ENCODE data around the gene ZNF554.

Gene ZNF554

DNA sequence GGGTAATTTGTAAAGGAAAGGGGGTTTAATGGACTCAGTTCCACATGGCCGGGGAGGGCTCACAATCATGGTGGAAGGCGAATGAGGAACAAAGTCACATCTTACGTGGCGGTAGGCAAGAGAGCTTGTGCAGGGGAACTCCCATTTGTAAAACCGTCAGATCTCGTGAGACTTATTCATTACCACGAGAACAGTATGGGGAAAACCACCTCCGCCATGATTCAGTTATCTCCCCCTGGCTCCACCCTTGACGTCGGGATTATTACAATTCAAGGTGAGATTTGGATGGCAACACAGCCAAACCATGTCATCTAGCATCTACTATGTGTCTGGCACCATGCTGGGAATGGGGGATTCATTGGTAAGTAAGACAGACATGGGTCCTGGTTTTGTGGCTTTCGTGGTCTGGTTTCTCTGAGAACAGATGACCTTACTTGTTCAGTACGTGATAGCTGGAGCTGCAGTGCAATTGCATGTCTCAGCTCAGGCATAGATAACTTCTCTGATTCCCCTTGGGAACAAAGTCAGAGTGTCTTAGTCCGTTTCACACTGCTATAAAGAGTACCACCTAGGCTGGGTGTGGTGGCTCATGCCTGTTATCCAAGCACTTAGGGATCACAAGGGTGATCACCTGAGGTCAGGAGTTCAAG lies 8.3 kb downstream of the ZNF554 start:
- no peak for DNase-seq (ENCODE audit: low spot score)

DNA sequence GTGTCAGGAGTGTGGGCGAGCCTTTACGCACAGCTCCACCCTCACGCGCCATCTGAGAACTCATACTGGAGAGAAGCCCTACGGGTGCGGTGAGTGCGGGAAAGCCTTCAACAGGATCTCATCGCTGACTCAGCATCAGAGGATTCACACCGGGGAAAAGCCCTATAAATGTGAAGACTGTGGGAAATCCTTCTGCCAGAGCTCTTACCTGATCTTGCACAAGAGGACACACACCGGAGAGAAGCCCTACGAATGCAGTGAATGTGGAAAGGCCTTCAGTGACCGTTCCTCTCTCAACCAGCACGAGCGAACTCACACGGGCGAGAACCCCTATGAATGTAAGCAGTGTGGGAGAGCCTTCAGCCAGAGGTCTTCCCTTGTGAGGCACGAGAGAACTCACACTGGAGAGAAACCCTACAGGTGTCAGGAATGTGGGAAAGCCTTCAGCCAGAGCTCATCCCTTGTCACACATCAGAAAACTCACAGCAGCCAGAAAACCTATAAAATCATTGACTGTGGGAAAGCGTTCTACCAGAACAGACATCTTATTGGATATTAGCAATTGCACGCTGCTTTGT lies 14.7 kb downstream of the ZNF554 start:
- no peak for DNase-seq (ENCODE audit: low spot score)

DNA sequence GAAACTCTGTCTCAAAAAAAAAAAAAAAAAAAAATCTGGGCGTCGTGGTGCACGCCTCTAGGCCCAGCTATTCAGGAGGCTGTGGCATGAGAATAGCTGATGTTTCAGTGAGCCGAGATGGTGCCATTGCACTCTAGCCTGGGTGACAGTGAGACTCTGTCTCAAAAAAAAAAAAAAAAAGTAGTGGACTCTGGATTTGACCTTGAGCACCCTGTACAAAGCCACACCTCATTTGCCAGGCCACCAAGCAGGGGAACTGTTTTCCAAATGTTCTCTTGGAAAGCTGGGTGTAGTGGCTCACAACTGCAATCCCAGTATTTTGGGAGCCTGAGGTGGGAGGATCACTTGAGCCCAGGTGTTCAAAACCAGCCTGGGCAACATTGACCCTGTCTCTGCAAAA lies 17.8 kb downstream of the ZNF554 start:
- DNase-seq (ENCODE audit: low spot score), result no peak

DNA sequence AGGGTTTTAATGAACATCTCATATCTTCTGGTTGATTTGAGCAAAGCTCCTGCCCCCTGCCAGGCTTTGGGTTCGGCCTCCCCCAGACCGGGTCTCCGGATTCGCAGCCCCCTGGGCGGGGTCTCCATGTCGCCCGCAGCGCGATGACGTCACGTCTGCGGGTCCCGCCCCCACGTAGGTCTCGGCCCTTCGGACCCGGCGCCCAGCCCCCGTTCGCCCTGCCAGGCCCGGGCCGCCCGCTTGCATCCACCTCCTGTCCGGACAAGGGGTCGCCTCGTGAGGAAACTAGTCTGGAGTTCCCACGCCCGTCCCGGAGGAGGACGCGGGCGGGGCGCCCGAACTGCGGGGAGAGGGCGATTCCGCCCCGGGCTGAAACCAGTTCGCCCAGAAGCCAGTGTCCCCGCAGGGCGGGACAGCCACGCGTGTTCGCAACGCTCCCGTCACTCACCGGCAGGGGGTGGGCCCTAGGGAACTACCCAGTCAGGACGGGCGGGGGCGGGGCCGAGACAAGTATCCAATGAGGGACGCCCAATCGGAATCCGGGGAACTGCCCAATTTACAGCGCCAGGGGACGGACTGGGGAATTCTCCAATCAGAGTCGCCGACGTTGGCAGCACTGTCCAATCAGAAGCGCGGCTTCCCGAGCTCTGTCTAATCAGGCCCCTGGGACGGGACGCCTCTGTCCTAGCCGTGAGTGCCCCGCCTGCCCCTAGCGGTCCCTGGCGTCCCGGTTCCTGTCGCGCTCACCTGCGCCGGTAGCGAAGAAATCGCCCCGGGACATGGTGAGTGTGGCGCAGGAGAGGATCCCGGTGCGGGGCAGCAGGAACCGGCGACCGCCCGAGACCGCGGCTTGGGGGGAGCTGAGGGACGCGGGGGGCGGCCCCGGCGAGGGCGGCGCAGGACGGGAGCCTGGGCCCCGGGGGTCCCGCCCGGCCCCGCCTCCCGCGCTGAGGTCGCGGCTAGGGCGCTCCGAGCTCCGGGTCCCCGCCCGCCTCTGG lies 21.4 kb downstream of the ZNF554 start, which contains the start of gene ZNF555:
TSS of gene ZNF555 (plus strand) at position 682 of the 998 bp plus-strand sequence. CDS start at position 780, 98 bp downstream.
- peak; percentile 99 for DNase-seq (ENCODE audit: low spot score)

DNA sequence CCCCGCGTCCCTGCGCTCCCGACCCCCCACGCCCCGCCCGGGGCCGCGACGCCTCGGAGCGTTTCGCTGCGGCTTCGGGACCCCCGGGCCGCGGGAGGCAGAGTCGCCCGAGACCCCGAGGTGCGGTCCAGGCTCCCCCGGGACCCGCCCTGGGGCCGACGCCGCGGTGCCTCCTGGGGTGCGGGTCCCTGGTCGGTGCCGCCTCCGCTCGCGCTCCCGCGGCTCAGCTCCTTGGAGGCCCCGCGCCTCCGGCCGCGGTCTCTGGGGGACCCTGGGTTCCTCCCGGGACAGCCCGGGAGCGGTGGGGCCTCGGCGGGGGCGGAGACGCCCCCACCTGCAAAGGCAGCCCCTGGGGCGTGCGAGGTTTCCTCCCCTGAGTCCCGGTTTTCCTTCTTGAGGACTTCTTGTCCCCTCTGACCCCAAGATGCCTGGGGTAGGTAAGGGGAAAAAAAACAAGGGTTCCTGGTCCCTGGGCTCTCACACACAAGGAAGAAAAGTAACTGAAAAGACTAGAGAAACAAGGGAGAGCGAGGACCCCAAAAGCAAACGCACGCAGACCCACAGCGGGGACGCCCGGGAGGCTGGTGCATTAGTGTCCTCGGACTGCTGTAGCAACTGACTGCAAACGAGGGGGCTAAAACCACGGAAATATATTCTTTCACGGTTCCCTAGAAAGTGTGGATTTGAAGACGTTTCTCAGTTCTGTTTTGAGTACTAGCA lies 22.3 kb downstream of the ZNF554 start:
- DNase-seq (ENCODE audit: low spot score), result no peak

DNA sequence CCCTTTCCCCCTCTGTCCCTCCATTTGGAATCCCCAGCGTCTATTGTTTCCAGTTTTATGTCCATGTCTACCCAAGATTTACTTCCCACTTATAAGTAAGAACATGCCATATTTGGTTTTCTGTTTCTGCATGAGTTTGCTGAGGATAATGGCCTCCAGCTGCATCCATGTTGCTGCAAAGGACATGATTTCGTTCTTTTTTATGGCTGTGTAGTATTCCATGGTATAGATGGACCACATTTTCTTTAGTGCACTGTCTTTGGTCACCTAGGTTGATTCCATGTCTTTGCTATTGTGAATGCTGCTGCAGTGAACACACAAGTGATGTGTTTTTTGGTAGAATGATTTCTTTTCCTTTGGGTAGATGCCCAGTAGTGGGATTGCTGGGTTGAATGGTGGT lies 25.4 kb downstream of the ZNF554 start:
- DNase-seq (ENCODE audit: low spot score), result no peak

DNA sequence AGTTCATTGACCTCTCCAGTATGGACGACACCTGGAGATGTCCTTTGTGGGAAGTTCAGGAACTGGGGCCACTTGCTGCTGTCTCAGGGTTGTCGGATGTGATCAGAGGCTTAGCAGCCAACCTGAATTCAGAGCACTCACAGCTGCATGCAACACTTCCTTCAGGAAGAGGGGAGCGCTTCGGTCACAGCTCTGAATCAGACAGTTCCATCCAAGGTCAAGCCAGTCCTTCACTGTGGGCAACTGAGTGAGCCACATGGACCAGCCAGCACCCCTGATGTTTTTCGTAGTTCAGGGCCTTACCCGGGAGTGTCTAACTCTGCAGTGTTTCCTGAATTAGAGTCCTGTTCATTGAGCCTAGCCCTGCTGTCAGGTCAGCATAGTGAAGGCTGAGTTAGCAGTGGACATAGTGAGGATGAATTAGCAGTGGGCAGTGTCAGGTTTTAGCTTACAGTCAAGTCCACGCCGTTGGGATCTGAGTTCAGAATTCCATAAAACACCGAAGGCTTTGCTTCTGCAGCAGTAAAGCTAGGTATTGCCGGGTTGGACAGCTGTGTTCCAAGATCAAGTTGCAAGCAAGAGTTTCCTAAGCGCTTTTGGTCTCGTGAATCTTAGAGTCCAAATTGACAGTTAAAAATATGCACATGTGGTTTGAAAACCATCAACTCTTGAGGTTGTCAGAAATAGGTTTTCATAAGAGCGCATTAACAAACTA lies 26.7 kb downstream of the ZNF554 start:
- DNase-seq (ENCODE audit: low spot score), result no peak

DNA sequence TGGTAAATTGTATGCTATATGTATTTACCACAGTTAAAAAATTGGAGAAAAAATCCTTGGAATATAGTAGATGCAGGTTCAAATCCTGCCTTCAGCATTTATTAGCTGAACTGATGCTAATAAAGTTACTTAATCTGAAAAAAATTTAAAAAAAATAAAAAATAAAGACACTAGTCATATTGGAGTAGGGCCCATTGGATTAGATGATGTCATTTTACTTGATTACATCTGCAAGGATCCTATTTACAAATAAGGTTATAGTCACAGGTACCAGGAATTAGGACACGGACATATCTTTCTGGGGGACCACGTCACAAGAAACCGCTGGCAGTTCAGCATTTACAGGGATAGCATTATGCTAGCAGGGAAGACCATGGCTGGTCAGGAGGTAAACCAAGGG lies 27.8 kb downstream of the ZNF554 start:
- no peak for DNase-seq (ENCODE audit: low spot score)

DNA sequence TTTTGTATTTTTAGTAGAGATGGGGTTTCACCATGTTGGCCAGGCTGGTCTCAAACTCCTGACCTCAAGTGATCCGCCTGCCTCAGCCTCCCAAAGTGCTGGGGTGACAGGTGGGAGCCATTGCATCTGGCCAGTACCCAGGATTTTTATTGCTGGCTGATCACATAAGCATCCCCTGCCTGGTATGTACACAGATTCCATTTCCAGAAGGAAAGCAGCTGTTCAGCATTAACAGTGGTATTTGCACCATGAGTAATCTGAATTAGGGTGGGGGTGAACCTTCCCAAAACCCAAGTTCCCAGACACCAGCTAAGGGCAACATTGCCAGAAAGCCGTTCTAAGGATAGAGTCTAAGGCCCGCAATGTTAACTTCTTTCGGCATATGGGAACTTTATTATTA lies 28.9 kb downstream of the ZNF554 start:
- DNase-seq (ENCODE audit: low spot score), result no peak

DNA sequence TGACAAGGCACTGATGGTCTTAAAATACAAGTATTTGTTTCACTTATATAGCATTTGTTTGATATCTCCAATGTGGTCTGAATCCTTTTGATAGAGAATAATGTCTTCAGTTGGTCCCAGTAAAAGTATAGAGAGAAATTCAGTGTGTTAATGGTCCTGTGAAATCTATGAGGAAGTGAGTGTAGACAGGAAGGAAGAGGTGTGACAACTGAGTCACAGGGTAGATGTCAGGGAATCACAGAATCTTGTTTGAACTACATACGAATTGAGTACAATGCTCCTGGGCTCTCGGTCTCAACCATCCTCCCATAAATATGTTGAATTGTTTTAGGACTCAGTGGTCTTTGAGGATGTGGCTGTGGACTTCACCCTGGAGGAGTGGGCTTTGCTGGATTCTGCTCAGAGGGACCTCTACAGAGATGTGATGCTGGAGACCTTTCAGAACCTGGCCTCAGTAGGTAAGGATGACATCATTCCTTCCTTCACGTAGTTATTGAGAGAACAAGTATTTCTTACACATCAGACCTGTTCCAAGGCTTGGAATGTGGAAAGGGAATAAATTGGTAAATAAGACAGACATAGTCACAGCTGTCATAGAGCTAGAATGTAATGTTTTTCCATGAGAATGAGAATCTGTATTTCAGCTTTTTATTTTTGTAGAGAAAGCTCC lies 30.7 kb downstream of the ZNF554 start:
- no peak for DNase-seq (ENCODE audit: low spot score)

DNA sequence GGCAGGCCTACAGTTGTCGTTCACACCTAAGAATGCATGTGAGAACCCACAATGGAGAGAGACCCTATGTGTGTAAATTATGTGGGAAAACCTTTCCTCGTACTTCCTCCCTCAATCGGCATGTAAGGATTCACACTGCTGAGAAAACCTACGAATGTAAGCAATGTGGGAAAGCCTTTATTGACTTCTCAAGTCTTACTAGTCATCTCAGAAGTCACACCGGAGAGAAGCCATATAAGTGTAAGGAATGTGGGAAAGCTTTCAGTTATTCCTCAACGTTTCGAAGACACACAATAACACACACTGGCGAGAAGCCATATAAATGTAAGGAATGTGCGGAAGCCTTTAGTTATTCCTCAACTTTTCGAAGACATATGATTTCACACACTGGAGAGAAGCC lies 32.9 kb downstream of the ZNF554 start:
- DNase-seq (ENCODE audit: low spot score), result no peak

DNA sequence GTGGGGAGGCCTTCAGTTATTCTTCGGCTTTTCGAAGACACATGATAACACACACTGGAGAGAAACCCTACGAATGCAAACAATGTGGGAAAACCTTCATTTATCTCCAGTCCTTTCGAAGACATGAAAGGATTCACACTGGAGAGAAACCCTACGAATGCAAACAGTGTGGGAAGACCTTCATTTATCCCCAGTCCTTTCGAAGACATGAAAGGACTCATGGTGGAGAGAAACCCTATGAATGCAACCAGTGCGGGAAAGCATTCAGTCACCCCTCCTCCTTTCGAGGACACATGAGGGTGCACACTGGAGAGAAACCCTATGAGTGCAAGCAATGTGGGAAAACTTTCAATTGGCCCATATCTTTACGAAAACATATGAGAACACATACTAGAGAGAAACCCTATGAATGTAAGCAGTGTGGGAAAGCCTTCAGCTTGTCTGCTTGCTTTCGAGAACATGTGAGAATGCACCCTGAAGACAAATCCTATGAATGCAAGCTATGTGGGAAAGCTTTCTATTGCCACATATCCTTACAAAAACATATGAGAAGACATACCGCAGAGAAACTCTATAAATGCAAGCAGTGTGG lies 33.4 kb downstream of the ZNF554 start:
- no peak for DNase-seq (ENCODE audit: low spot score)

DNA sequence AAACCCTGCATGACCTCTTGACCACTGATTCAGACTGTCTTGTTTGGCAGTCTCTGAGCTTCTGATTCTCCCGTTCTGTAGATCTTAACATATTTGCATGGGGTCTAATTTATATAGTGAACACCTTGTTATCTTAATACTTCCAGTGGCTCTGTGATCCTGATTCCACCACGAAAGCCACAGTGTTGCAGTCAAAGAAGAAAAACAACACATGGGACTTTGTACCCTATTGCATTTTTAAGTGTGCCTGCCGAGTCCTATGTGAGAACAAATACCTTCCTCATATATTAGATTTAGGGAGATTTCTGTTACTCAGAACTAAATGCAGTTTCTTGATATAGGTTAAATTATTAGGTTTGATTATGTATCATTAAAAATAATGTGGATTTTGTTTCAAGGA lies 35.2 kb downstream of the ZNF554 start:
- no peak for DNase-seq (ENCODE audit: low spot score)

DNA sequence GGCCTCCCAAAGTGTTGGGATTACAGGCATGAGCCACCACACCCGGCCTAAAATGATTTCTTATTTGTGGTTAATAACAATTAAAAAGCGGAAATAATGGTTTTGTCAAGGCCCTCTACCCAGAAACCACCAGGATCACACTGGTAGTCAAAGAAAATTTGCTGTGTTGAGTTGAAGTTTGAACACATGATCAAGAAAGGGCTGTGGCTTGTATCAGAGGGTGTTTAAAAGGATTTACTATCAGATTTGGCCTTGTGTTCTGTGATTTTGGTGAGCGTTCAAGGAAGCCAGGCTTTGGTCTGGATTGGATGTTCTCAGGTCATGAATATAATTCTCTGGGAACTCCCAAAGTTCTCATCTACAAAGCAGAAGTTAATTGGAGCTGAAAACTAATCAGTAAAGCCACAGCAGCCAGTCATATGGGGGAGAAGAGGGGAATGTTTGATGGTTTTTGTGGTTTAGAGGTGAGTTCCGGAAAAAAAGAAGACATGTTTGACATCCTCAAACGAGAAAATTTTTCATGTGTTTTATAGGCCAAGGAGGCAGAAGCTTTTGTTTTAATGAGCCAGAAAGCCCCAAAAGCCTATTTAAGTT lies 36.9 kb downstream of the ZNF554 start:
- DNase-seq (ENCODE audit: low spot score), result no peak

DNA sequence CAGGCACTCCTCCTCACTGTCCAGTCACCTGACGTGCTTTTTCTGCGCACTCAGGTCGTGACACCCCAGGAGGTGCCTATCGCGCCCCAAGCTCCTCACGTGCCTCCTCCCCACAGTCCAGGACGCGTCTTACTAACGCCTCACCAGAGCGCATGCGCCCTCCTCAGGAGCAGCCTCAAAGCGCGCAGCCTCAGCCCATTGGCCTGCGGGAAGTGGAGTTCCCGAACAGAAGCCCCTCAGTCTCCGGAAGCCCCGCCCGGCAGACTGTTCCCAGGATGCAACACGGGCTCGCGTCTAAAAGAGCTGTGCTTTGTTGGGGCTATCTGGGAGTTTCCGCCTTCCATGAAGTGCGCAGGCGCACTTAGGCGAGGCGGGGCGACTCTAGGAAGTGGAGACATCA lies 39.2 kb downstream of the ZNF554 start:
- DNase-seq (ENCODE audit: low spot score), result no peak

DNA sequence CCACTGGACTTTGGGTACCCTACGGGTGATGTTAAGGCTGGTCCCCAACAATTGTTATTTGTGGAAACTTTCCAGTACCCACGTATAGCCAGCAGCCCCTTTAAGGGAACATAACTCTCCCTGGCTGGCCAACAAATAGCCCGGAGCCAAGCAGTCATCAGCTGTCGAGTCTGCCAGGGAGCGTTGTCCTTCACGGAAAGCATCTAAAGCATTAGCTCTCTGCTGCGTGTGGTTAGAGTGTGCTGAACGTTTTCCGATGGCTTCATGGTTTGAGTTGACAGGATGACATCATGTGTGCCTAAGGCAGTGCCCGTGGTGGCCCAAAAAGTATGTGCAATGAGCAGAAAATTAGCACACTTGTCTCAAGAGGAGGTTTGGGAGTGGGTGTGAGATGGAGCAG lies 44.1 kb downstream of the ZNF554 start:
- no peak for DNase-seq (ENCODE audit: low spot score)

DNA sequence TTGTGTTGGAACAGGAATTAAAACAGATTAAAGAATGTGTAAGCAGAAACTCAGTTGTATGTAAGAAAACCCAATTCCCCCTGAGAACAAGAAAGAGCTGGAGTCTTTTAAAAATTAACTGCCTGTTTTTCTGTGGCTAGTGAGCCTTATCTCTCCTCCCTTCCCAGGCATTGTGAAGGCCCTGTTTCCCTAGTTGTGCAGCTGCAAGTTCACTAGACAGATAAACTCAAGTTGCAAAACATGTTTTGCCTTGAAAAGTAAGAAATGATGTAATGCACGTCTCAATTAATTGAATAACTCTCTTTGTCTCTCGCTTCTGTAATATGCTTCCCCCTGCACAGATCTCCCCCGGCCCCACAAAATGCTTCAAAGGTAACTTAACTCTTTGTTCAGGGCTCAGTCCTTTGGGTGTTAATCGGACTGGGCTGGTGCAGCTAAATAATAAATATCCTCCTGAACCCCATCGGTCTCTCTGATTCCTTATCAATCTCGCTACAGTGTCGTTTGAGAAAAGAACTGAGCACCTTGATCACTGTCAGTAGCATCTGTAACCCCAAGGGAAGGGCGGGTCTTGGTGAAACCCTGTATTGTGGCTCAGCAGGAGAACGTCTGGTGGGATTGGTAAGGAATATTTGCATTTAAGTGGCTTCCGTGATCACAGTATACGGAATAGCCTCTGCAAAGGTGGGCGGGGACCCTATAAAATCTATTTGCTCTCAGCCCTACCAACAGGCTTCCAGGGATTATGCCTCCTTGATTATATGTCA lies 45.8 kb downstream of the ZNF554 start:
- no peak for DNase-seq (ENCODE audit: low spot score)

DNA sequence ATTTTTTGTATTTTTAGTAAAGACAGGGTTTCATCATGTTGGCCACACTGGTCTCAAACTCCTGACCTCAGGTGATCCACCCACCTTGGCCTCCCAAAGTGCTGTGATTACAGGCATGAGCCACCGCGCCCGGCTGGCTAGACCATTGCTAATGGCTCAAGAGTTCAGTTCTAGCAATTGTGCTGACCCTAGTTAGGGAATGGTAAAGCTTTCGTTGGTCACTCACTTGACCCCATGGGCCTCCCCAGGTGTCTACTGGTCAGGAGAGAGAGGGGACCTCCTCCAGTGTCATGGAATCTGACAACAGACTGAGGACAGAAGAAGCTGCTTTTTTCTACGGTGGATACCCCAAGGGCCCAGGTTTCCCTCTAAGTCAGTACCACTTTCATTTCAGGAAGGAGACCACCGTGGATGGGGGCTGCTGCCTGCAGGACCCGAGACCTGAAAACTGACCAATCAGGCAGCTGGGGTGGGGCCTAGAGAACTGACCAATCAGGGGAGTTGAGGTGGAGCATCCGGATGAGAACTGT lies 46.9 kb downstream of the ZNF554 start:
- DNase-seq (ENCODE audit: low spot score), result no peak
